ENCODE data around the gene DMRT1. TPM values are rescaled to one million over a fixed set of nuclear protein-coding genes. Genes with fewer than 3 reads are reported as not detected.

The DMRT1 gene
- total RNA-seq: 100 to 1,000 TPM in 1 of 2 donors, 10 to 100 TPM in 1; 93.4 to 128 TPM
- polyA plus RNA-seq (ENCODE audit: insufficient read depth, low read depth, low replicate concordance): 54.4 TPM
- long read RNA-seq, donor 1, transcript DMRT1-201 (5 exons, 2,222 nt): major isoform, 11 of 17 reads
- long read RNA-seq, donor 1, partial matches to known transcripts: 5 of 17 reads
- long read RNA-seq, donor 1, other reads (novel, unspliced or antisense): 0 of 17 reads
- long read RNA-seq, donor 2, partial matches to known transcripts: 0 of 5 reads
- long read RNA-seq, donor 2, other reads (novel, unspliced or antisense): 0 of 5 reads

DNA sequence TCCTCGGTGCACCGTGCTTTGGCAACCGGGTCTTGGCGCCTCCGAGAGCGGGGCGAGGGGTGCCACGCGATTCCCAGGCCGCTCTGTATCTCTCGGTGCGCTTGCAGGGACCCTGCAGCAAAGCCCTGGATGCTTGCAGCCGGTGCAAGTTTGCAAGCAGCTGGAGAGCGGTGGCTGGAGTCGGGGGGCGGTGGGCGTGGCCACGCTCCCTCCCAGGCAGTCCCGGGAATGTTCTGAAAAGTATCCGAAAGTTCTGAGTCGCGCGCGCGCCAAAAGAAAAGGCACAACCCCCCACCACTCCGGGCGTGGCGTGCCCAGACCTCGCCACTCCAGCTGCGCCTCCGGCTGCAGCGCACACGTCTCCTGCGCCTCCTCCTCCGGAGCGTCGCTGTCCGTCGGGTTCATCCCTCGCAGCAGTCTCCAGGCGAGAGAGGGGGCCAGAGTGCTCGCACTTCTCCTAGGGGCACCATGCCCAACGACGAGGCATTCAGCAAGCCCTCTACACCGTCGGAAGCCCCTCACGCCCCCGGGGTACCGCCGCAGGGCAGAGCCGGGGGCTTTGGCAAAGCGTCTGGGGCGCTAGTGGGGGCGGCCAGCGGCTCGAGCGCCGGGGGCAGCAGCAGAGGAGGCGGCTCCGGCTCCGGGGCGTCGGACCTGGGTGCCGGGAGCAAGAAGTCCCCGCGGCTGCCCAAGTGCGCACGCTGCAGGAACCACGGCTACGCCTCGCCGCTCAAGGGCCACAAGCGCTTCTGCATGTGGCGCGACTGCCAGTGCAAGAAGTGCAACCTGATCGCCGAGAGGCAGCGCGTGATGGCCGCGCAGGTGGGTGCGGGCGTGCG, at the start of gene DMRT1:
TSS of gene DMRT1 (plus strand) at position 327 of the 839 bp plus-strand sequence. CDS start at position 469, 142 bp downstream.
- peak; percentile 60 for DNase-seq
- H3K36me3 ChIP-seq (ENCODE audit: low read depth, missing control alignments): no peaks in the 10 kb centered on the region
- no peak for TF ChIP-seq POLR2A (IDR thresholded peaks at IDR 0.05)
- TF ChIP-seq, protein P1, sequence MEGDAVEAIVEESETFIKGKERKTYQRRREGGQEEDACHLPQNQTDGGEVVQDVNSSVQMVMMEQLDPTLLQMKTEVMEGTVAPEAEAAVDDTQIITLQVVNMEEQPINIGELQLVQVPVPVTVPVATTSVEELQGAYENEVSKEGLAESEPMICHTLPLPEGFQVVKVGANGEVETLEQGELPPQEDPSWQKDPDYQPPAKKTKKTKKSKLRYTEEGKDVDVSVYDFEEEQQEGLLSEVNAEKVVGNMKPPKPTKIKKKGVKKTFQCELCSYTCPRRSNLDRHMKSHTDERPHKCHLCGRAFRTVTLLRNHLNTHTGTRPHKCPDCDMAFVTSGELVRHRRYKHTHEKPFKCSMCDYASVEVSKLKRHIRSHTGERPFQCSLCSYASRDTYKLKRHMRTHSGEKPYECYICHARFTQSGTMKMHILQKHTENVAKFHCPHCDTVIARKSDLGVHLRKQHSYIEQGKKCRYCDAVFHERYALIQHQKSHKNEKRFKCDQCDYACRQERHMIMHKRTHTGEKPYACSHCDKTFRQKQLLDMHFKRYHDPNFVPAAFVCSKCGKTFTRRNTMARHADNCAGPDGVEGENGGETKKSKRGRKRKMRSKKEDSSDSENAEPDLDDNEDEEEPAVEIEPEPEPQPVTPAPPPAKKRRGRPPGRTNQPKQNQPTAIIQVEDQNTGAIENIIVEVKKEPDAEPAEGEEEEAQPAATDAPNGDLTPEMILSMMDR (IDR thresholded peaks at IDR 0.05): no peak
- H3K9me3 ChIP-seq: no peaks in the 10 kb centered on the region
- intact Hi-C loops (cut with DNase I; ENCODE audit: low total_unique reads): no loop called here
- peak within 1 kb of the TSS; percentile 38 to 85 for H3K27ac ChIP-seq
- H3K4me1 ChIP-seq: no peaks in the 10 kb centered on the region
- no peaks in the 10 kb centered on the region for H3K27me3 ChIP-seq
- 1 to 7% methylated on average over 26 to 54 of the region's 84 CpGs for WGBS, 2 donors
- peak within 1 kb of the TSS; percentile 27 to 75 for H3K4me3 ChIP-seq

DNA sequence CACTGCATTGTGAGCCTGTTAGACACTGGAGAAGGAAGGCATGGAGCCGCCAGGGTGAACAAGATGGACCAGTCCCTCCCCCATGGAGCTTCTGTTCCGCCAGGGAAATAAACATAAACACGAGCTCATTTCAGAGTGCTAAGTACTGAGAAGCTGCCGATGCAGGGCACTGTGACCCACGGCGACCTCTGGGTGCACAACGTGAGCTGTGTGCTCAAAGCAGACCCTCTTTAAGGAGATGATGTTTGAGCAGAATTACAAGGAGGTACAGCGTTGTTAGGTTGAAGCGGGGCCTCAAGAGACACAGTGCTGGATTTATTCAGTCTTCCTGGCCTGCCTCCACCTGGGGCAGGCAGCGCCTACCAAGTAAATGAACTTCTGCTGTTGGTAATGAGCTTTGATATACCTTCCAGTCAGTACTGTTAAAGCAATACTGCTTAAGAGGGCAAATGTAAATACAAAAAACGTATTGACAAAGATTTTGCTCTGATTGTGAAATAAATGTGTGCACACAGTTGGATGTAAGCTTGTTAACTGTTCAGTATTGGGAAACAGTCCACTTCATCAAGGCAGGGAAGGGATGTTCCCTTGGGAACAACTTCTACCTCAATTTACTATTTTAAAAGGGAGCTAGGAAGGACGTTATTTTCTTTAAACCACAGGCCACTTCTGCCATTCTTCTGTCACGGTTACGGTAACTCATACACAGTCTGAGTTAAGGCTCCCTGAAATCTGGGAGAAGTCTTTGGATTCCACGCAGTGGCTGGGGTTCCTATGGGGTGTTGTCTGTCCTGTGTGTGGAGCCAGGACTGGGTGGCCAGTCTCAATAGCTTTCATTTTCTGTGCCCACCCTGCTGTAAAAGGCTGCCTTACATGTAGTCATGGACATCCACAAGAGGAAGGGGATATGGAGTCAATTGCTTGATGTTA, 48.9 kb upstream of the DMRT1 start:
- intact Hi-C loops (cut with DNase I; ENCODE audit: low total_unique reads): no loop called here
- Histone ChIP-seq H3K4me3 (no peak overlapping the region), H3K9me3 (no peaks in the 10 kb centered on the region), H3K4me1 (no peaks in the 10 kb centered on the region), H3K36me3 (ENCODE audit: low read depth, missing control alignments) (no peaks in the 10 kb centered on the region), H3K27ac (no peak overlapping the region), H3K27me3 (no peaks in the 10 kb centered on the region)
- 81 to 92% methylated on average over 15 of the region's 15 CpGs for WGBS, 2 donors
- DNase-seq: no peak
- TF ChIP-seq, protein P1 (IDR thresholded peaks at IDR 0.05): no peak
- TF ChIP-seq POLR2A (IDR thresholded peaks at IDR 0.05): no peak

DNA sequence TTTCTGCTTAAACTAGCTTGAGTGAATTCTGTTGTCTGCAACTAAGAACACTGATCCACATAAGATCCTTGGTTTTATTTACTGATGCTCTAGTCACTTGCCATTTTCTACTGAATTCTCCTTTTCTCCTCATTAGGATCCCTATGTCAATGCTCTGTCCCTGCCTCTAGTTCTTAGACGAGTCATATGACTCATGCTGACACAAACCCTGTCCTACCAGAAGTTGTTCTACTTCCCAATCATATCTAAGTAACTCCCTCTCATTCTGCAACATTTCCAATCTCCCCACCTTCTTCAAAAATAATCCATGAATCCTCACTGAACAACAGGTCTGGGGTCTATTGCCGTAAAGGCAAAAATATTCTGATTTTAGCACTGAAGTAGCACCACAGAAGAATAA, 47.1 kb upstream of the DMRT1 start:
- no peaks in the 10 kb centered on the region for H3K4me1 ChIP-seq
- no peaks in the 10 kb centered on the region for H3K36me3 ChIP-seq (ENCODE audit: low read depth, missing control alignments)
- 94 to 97% methylated on average over 2 of the region's 2 CpGs for WGBS, 2 donors
- TF ChIP-seq POLR2A (IDR thresholded peaks at IDR 0.05): no peak
- TF ChIP-seq, protein P1 (IDR thresholded peaks at IDR 0.05): no peak
- H3K4me3 ChIP-seq: no peak overlapping the region
- H3K9me3 ChIP-seq: no peaks in the 10 kb centered on the region
- H3K27ac ChIP-seq: no peak overlapping the region
- intact Hi-C loops (cut with DNase I; ENCODE audit: low total_unique reads): no loop called here
- DNase-seq: no peak
- H3K27me3 ChIP-seq: no peaks in the 10 kb centered on the region

DNA sequence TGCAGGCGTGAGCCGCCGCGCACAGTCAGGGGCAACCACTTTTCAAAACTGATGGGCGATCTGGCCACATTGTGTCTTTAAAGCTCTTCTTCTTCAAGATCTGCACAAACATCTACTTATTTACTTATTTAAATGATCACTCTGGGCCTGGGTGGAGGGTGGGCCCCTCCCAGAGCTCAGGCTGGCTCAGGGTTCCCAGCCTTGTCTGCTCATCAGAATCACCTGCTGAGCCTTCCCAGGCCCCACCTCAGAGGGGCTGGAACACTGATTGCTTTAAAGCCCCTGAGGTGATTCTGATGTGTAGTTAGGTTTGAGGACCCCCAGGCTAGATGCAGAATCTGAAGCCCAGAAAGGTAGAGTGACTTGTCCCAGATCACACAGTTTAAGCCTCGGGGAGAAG, 45.6 kb upstream of the DMRT1 start:
- Histone ChIP-seq H3K27ac (no peak overlapping the region), H3K4me3 (no peak overlapping the region), H3K27me3 (no peaks in the 10 kb centered on the region), H3K9me3 (no peaks in the 10 kb centered on the region), H3K4me1 (no peaks in the 10 kb centered on the region), H3K36me3 (ENCODE audit: low read depth, missing control alignments) (no peaks in the 10 kb centered on the region)
- TF ChIP-seq, protein P1 (IDR thresholded peaks at IDR 0.05): no peak
- no peak for TF ChIP-seq POLR2A (IDR thresholded peaks at IDR 0.05)
- intact Hi-C loops (cut with DNase I; ENCODE audit: low total_unique reads): no loop called here
- DNase-seq: no peak
- 92 to 95% methylated on average over 6 of the region's 6 CpGs for WGBS, 2 donors
